OCI-LY7 (cell line): ENCODE data around the gene PRICKLE2. TPM values are rescaled to one million over a fixed set of nuclear protein-coding genes. Genes with fewer than 3 reads are reported as not detected.

Experiments used
- BruUV-seq: library from RNA; stranded (reverse); fragments of 400-500 nt; replicated peaks from 2 replicates; lab custom pipeline; 2021; lab: Mats Ljungman, UMichigan
- CTCF ChIA-PET: fragments of 300-600 bp; sonication (Branson Sonifier 250); formaldehyde crosslinking; loops from one replicate; lab custom pipeline; 2022; ENCODE audit warnings: antibody characterized with exemption; ENCODE audit not compliant: unreplicated experiment; lab: Charles Lee
- POLR2A ChIA-PET: fragments of 300-600 bp; sonication (Branson Sonifier 250); formaldehyde crosslinking; loops from one replicate; lab custom pipeline; 2022; ENCODE audit warnings: antibody characterized with exemption; lab: Charles Lee
- DNase-seq: peaks from one replicate; pipeline ENCODE4 v3.0.0-alpha.2; 2015; ENCODE audit warnings: low spot score
- H2AFZ ChIP-seq: fragments of 200-600 bp; sonication (generic), shearing (Covaris generic); 2 replicates; pipeline ENCODE4 v1.6.1; 2014; ENCODE audit warnings: mild to moderate bottlenecking, antibody characterized with exemption, low read length, moderate library complexity
- H3K27ac ChIP-seq: fragments of 200-600 bp; sonication (generic); 2 replicates; pipeline ENCODE4 v1.5.1; 2014; ENCODE audit warnings: mixed run types, low read depth, mild to moderate bottlenecking, moderate library complexity, low read length, inconsistent platforms; ENCODE audit not compliant: poor library complexity, severe bottlenecking
- H3K36me3 ChIP-seq: fragments of 200-600 bp; sonication (generic); 2 replicates; pipeline ENCODE4 v1.6.1; 2014; ENCODE audit warnings: mild to moderate bottlenecking, antibody characterized with exemption, low read length, moderate library complexity, mixed read lengths; ENCODE audit not compliant: insufficient read depth
- H3K4me1 ChIP-seq: fragments of 200-600 bp; sonication (generic); 2 replicates; pipeline ENCODE4 v1.5.1; 2014; ENCODE audit warnings: mild to moderate bottlenecking, low read length; ENCODE audit not compliant: insufficient read depth, poor library complexity, severe bottlenecking
- H3K4me2 ChIP-seq: fragments of 200-600 bp; sonication (generic); 2 replicates; pipeline ENCODE4 v1.6.1; 2014; ENCODE audit warnings: mild to moderate bottlenecking, low read length
- H3K4me3 ChIP-seq: fragments of 200-600 bp; sonication (generic); 2 replicates; pipeline ENCODE4 v1.5.1; 2014; ENCODE audit warnings: mild to moderate bottlenecking, low read depth, low read length; ENCODE audit not compliant: poor library complexity, severe bottlenecking
- H3K79me2 ChIP-seq: fragments of 200-600 bp; sonication (generic); 2 replicates; pipeline ENCODE4 v1.6.1; 2016; ENCODE audit warnings: low read depth, mild to moderate bottlenecking, low read length, moderate library complexity, mixed read lengths; ENCODE audit not compliant: insufficient read depth
- H3K9me2 ChIP-seq: fragments of 200-600 bp; sonication (generic); 2 replicates; pipeline ENCODE4 v1.6.1; 2016; ENCODE audit warnings: mild to moderate bottlenecking, low read length, mixed read lengths; ENCODE audit not compliant: insufficient read depth
- H3K9me3 ChIP-seq: fragments of 200-600 bp; sonication (generic); 2 replicates; pipeline ENCODE4 v1.6.1; 2014; ENCODE audit warnings: mild to moderate bottlenecking, mixed run types, low read length, mixed read lengths
- H4K20me1 ChIP-seq: fragments of 200-600 bp; sonication (generic); 2 replicates; pipeline ENCODE4 v1.6.1; 2014; ENCODE audit warnings: mild to moderate bottlenecking, antibody characterized with exemption, low read length, moderate library complexity, mixed read lengths; ENCODE audit not compliant: insufficient read depth
- CTCF ChIP-seq: fragments of 200-600 bp; sonication (generic); conservative IDR thresholded peaks from 2 replicates; pipeline ENCODE4 v1.5.1; 2014; ENCODE audit warnings: mild to moderate bottlenecking, antibody characterized with exemption, low read length, moderate library complexity, mixed read lengths
- EZH2phosphoT487 ChIP-seq: fragments of 200-600 bp; sonication (generic); IDR thresholded peaks from 2 replicates; pipeline ENCODE4 v1.6.1; 2018; ENCODE audit warnings: low read depth, borderline replicate concordance, mild to moderate bottlenecking, mixed run types, antibody characterized with exemption, low read length, moderate library complexity, mixed read lengths
- intact Hi-C: fragments of 100-400 bp; cut with micrococcal nuclease; formaldehyde crosslinking; loops from one replicate; pipeline ENCODE4 v1.10.0; 2022; ENCODE audit not compliant: unreplicated experiment
- total RNA-seq, 2 experiments: library from RNA; depleted of rRNA in 1 of 2; stranded (reverse); fragments of >200 nt in 1 of 2; shearing (Covaris generic) in 1 of 2; gene quantifications; 2 replicates each; pipeline ENCODE4 v1.2.3, GENCODE V29; 2014 to 2022

The PRICKLE2 gene
- total RNA-seq, 2 experiments from 2014 or later: 2.0 to 3.9 TPM

GRCh38 chr3:64073158-64073761 lies 152.0 kb downstream of the PRICKLE2 start:
- CTCF ChIA-PET: no interaction called here
- intact Hi-C loops: no loop called here

GRCh38 chr3:64072126-64072525 lies 153.1 kb downstream of the PRICKLE2 start:
- Histone ChIP-seq H3K9me2 (no peaks in the 10 kb centered on the region), H3K79me2 (no peaks in the 10 kb centered on the region), H3K9me3 (no peaks in the 10 kb centered on the region), H2AFZ (no peak overlapping the region), H3K27ac (no peak overlapping the region), H3K4me1 (no peaks in the 10 kb centered on the region), H3K4me2 (no peak overlapping the region), H3K4me3 (no peak overlapping the region), H3K36me3 (no peaks in the 10 kb centered on the region), H4K20me1 (no peaks in the 10 kb centered on the region)
- intact Hi-C loops: no loop called here
- ChIA-PET CTCF (no interaction called here), POLR2A (no interaction called here)
- no peak for DNase-seq
- BruUV-seq: no TSS peak
- TF ChIP-seq EZH2phosphoT487: no peak
- TF ChIP-seq CTCF: no peak

More at GRCh38 chr3:64073158-64073761, 152.0 kb downstream of the PRICKLE2 start:
- Histone ChIP-seq H3K27ac (no peak overlapping the region), H4K20me1 (no peaks in the 10 kb centered on the region), H2AFZ (no peak overlapping the region), H3K36me3 (no peaks in the 10 kb centered on the region), H3K4me1 (no peaks in the 10 kb centered on the region), H3K9me3 (no peaks in the 10 kb centered on the region), H3K4me3 (no peak overlapping the region), H3K9me2 (no peaks in the 10 kb centered on the region), H3K4me2 (no peak overlapping the region), H3K79me2 (no peaks in the 10 kb centered on the region)
- DNase-seq: no peak
- POLR2A ChIA-PET: no interaction called here
- TF ChIP-seq CTCF (no peak), EZH2phosphoT487 (no peak)
- BruUV-seq: no TSS peak

GRCh38 chr3:64070704-64071103 lies 154.6 kb downstream of the PRICKLE2 start:
- H3K27ac ChIP-seq: no peak overlapping the region
- no peaks in the 10 kb centered on the region for H4K20me1 ChIP-seq
- ChIA-PET POLR2A (interaction anchor here (0.6 kb wide), 1 partner anchor 295 kb away, joined by 3 read pairs; no protein-coding TSS in a partner anchor), CTCF (no interaction called here)
- no peaks in the 10 kb centered on the region for H3K79me2 ChIP-seq
- no peak for DNase-seq
- no peaks in the 10 kb centered on the region for H3K9me3 ChIP-seq
- H3K4me3 ChIP-seq: no peak overlapping the region
- TF ChIP-seq CTCF (no peak), EZH2phosphoT487 (no peak)
- H3K36me3 ChIP-seq: no peaks in the 10 kb centered on the region
- no TSS peak for BruUV-seq
- H3K4me2 ChIP-seq: no peak overlapping the region
- H3K9me2 ChIP-seq: no peaks in the 10 kb centered on the region
- H3K4me1 ChIP-seq: no peaks in the 10 kb centered on the region
- no peak overlapping the region for H2AFZ ChIP-seq
- intact Hi-C loops: no loop called here
